Memory B cell (primary cell): ENCODE data around the gene ITPKB.

ENCODE experiments used
- ATAC-seq: fragments of 150-1000 bp; cut with Tn5 transposase; 2 replicates; pipeline ENCODE4 v1.10.0; 2021; ENCODE audit warnings: low read depth, mild to moderate bottlenecking, moderate library complexity
- DNase-seq, 2 donors: peaks; one replicate each; pipeline ENCODE4 v3.0.0; 2022; ENCODE audit warnings: low spot score in 2 of 2
- H3K27ac Mint-ChIP-seq: one replicate; pipeline ENCODE4 v1.8.0; 2022; ENCODE audit warnings: mild to moderate bottlenecking, moderate library complexity, mixed read lengths
- H3K27me3 Mint-ChIP-seq: one replicate; pipeline ENCODE4 v1.8.0; 2022; ENCODE audit warnings: mixed read lengths
- H3K36me3 Mint-ChIP-seq: one replicate; pipeline ENCODE4 v1.8.0; 2022; ENCODE audit warnings: mild to moderate bottlenecking, mixed read lengths
- H3K4me1 Mint-ChIP-seq: one replicate; pipeline ENCODE4 v1.8.0; 2022; ENCODE audit warnings: mixed read lengths
- H3K4me3 Mint-ChIP-seq: one replicate; pipeline ENCODE4 v1.8.0; 2022; ENCODE audit warnings: mild to moderate bottlenecking, moderate library complexity, mixed read lengths
- H3K9me3 Mint-ChIP-seq: one replicate; pipeline ENCODE4 v1.8.0; 2022; ENCODE audit warnings: mixed read lengths

The ITPKB gene

DNA sequence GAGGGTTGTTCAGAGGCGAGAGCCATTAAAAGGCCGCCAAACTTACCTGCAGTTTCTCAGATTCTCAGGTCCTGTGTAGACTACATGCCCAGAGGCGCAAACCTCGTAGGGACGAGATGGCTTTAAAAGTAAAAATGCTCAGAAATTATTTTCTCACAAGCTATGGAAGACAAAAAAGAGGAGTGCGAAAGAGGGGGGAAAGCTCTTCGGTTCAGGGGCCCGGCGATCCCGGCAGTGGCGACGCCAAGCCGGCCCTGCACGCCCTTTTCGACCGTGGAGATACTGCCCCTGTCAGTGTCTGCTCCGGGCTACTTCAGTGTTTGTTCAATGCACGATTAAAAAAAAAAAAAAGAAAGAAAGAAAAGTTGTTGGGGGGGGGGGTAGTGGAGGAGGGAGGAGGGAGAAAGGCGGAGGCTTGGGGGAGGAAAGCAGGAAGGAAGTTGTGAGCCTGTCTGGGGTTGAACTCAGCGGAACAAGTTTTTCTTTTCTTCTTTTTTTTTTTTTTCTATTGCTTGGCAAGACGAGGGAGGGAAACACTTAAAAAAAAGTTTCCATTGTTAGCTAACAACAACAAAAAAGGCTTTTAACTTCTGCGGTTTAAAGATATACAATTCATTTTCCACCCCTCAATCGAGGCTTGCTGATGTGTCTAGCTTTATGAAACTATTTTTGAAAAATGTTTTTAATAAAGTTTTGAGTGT, at the start of gene ITPKB:
Gene ITPKB, minus strand, starts transcription at position 288 of the 701 bp plus-strand sequence. CDS start 1,824 bp downstream, outside the sequence.
- DNase-seq (peak in 1 of 2 donors; percentile 34), ATAC-seq (peak; percentile 45)
- H3K4me3 Mint-ChIP-seq, result peak within 1 kb of the TSS; percentile 92
- H3K4me1 Mint-ChIP-seq, result peaks cover 25% of the 10 kb centered on the region
- peaks cover 8% of the 10 kb centered on the region for H3K36me3 Mint-ChIP-seq
- H3K27ac Mint-ChIP-seq, result peak within 1 kb of the TSS; percentile 82
- no peaks in the 10 kb centered on the region for H3K27me3 Mint-ChIP-seq
- H3K9me3 Mint-ChIP-seq, result no peaks in the 10 kb centered on the region

DNA sequence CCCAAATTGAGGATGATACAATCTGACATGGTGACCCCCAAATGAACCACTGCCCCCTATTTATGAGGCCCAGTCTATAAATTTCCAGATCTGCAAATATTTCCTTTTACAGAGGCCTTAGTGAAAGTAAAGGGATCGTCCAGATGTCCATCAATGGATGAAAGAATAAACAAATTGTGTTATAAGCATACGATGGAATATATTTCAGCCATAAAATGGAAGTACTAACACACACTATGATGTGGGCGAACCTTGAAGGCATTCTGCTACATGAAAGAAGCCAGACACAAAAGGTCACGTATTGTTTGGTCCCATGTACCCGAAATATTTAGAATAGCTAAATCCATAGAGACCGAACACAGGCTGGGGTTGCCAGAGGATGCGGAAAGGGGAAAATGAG, 48.6 kb upstream of the ITPKB start:
- Mint-ChIP-seq H3K4me1 (peaks cover 5% of the 10 kb centered on the region), H3K27ac (no peak overlapping the region), H3K9me3 (no peaks in the 10 kb centered on the region), H3K36me3 (no peaks in the 10 kb centered on the region), H3K27me3 (no peaks in the 10 kb centered on the region), H3K4me3 (no peak overlapping the region)
- ATAC-seq (no peak), DNase-seq (no peak)

DNA sequence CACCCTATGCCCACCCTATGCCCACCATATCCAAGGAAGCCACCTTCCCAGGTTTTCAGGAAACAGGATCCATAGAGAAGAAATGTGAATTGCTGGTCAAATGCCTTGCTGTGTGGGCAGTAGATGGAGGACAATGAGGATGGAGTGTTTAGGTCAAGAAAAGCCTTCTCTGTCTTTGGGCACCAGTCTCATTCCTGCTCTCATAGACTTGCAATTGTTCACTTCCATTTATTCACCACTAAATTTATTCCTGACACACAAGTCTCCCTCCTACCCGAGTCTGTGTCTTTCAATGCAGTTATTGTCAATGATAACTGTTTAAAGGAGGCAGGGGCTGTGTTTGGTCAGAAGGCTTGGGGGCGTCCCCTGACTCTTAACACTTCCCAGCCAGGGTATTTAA, 48.0 kb upstream of the ITPKB start:
- Mint-ChIP-seq H3K4me3 (no peak overlapping the region), H3K36me3 (no peaks in the 10 kb centered on the region), H3K27ac (no peak overlapping the region), H3K4me1 (peaks cover 5% of the 10 kb centered on the region), H3K9me3 (no peaks in the 10 kb centered on the region), H3K27me3 (no peaks in the 10 kb centered on the region)
- DNase-seq (no peak), ATAC-seq (no peak)

DNA sequence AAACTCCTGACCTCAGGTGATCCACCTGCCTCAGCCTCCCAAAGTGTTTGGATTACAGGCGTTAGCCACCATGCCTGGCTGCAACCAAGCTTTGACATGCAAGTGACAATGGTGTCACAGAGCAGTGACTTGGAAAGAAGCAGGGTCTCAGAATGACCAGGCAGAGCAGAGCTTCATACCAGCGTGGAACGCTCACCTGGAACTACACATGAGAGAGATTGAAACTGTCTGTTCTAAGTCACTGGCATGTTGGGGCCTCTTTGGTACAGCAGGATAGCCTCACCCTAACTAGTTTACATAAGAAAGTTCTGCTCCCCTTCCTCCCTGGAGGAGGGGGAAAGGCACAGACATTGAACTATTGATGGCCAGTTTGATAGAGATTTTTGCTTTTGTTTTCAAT, 47.5 kb upstream of the ITPKB start:
- no peak overlapping the region for H3K4me3 Mint-ChIP-seq
- H3K9me3 Mint-ChIP-seq, result no peaks in the 10 kb centered on the region
- no peak for DNase-seq
- H3K36me3 Mint-ChIP-seq, result no peaks in the 10 kb centered on the region
- peaks cover 5% of the 10 kb centered on the region for H3K4me1 Mint-ChIP-seq
- no peaks in the 10 kb centered on the region for H3K27me3 Mint-ChIP-seq
- H3K27ac Mint-ChIP-seq, result no peak overlapping the region
- no peak for ATAC-seq

DNA sequence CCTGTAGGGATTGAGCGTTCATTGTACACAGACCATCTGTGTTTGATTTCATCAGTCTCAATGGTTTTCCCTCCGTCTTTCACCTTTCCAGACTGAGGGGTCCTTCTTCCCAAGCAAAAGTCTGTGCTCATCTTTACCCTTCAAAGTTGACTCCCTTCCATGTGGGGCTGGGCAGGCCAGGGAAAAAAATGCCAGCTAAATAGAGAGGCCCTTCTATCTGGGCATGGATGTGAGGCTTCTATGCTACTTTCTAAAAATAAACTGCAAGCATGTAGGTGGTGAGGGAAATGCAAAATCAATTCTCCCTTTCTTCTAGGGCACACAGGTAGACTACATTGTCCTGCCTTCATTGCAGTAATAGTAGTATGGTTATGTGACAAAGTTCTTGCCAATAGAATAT, 46.7 kb upstream of the ITPKB start:
- Mint-ChIP-seq H3K27ac (no peak overlapping the region), H3K9me3 (no peaks in the 10 kb centered on the region), H3K4me1 (peaks cover 5% of the 10 kb centered on the region), H3K27me3 (no peaks in the 10 kb centered on the region), H3K4me3 (no peak overlapping the region), H3K36me3 (no peaks in the 10 kb centered on the region)
- ATAC-seq (no peak), DNase-seq (no peak)

DNA sequence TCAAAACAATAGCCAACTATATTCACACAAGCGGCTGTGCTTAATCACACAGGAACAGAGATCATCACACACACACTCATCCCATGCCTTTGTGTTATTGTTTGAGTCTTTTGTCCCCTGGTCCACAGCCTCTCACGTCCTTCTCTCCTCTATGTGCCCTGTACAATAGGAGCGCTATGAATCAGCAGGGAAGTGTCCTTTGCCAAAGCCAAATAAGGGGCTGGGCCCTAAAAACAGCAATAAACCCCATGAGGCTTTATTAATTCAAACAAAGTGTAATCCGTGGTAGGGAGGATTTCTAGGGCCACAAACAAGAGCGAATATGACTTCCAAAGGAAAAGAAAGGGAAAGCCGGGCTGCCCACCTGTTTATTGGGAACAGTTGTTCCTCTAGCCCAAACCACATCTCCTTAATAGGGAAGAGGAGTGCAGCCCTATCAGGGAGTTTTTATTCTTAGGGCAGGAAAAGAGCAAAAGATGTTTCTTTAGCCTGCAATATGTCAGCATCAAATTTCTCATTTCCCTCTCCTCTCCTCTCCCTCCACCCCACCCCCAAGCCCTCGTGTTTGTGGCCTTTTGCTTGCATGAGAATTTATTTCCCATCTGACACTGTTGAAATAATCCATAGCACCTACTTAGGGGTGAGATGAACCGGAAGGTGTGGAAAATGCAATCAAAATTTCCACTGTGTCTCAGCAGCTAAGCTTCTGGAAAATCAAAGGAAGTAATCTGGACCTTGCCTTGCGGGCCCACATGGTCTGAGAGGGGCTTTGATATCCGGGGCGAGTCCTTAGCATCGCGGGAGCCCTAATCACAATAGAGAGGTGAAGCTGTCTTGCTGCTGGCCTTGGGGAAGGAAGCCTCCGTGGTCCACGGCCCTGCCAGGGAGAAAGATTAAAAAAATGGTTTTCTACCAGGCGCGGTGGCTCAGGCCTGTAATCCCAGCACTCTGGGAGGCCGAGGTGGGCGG, 45.3 kb upstream of the ITPKB start:
- H3K27ac Mint-ChIP-seq, result no peak overlapping the region
- no peaks in the 10 kb centered on the region for H3K36me3 Mint-ChIP-seq
- DNase-seq (no peak), ATAC-seq (no peak)
- no peak overlapping the region for H3K4me3 Mint-ChIP-seq
- H3K4me1 Mint-ChIP-seq, result peaks cover 8% of the 10 kb centered on the region
- H3K27me3 Mint-ChIP-seq, result no peaks in the 10 kb centered on the region
- H3K9me3 Mint-ChIP-seq, result no peaks in the 10 kb centered on the region

DNA sequence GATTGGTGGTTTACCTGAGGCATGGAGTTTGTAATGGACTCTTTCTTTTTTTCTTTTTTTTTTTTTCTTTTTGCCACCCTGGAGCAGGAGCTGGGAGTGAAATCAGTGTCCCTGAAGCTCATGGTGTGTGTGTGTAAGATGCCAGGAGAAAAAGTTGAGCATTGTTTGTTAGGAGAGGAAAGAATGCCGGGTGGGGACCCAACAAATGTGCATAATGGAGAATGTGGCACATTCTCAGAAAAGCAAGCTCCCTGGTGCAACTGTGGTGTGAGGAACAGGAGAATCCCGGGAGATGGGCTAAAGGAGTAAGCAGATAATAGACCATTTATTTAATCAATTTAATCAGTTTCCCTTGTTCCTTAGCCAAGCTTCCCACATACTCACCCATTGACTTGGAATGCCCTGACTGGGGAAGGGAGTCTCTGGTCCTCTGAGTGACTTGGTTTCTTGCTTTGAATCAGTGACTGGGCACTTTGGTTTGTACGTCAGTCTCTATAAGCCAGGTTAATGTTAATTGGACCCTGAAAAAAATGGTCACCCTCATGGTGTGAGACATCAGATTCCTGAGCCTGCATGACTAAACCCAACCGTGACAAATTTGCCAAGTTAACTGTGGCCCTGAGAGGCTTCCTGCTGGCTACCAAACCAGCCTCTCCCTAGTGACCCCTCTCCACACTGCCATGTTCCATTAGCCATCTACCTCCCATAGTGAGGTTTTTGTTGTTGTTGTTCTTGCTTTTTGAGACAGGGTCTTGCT, 43.9 kb upstream of the ITPKB start:
- no peak overlapping the region for H3K27ac Mint-ChIP-seq
- ATAC-seq (no peak), DNase-seq (no peak)
- no peak overlapping the region for H3K4me3 Mint-ChIP-seq
- no peaks in the 10 kb centered on the region for H3K36me3 Mint-ChIP-seq
- H3K9me3 Mint-ChIP-seq, result no peaks in the 10 kb centered on the region
- no peaks in the 10 kb centered on the region for H3K27me3 Mint-ChIP-seq
- H3K4me1 Mint-ChIP-seq, result peaks cover 6% of the 10 kb centered on the region

DNA sequence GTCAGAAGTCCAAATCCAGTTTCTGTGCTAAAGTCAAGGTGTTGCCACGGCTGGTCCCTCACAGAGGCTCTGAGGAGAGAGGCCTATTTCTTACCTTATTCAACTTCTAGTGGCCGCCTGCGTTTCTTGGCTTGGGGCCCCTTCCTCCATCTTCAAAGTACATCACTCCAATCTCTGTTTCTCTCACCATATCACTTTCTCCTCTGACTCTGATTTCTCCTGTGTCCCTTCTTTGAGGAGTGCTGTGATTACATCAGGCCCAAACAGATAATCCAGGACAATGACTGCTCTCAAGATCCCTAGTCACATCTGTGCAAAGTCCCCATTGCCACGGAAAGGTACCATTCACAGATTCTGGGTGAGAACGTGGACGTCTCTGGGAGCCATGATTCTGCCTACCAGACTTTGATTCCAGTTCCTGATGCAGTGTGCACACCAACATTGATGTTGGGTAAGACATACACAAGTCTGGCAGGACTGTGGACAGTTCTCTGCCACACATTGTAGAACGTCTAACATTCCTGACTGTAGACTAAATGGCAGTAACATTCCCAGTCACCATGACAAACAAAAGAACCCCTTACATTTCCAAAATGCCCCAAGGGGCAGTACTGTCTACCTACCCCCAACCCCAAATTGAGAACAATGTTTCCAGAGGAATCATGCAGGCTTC, 43.0 kb upstream of the ITPKB start:
- DNase-seq (no peak), ATAC-seq (no peak)
- H3K27ac Mint-ChIP-seq, result no peak overlapping the region
- H3K36me3 Mint-ChIP-seq, result no peaks in the 10 kb centered on the region
- H3K27me3 Mint-ChIP-seq, result no peaks in the 10 kb centered on the region
- no peaks in the 10 kb centered on the region for H3K9me3 Mint-ChIP-seq
- peaks cover 7% of the 10 kb centered on the region for H3K4me1 Mint-ChIP-seq
- no peak overlapping the region for H3K4me3 Mint-ChIP-seq

DNA sequence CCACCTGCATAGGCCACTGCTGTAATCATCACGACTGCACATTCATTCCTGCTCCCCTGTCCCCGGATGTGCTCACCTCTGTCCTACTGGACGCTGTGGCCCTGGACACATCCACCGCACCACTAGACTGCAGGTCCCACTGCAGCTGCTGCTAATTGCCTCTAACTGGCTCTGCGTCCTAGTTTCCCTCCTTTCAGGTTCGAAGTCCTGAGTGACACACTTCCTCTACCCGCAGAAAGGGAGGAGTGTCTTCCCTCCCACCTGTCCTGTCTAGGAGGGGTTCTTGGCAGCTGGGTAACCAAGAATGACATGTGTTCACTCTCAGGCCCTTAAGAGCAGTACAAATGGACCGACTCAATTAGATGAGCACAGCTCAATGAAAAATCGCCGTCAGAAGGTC, 40.5 kb upstream of the ITPKB start:
- H3K9me3 Mint-ChIP-seq, result no peaks in the 10 kb centered on the region
- ATAC-seq, result no peak
- peaks cover 7% of the 10 kb centered on the region for H3K4me1 Mint-ChIP-seq
- H3K36me3 Mint-ChIP-seq, result no peaks in the 10 kb centered on the region
- no peaks in the 10 kb centered on the region for H3K27me3 Mint-ChIP-seq
- H3K4me3 Mint-ChIP-seq, result no peak overlapping the region
- no peak for DNase-seq
- no peak overlapping the region for H3K27ac Mint-ChIP-seq

DNA sequence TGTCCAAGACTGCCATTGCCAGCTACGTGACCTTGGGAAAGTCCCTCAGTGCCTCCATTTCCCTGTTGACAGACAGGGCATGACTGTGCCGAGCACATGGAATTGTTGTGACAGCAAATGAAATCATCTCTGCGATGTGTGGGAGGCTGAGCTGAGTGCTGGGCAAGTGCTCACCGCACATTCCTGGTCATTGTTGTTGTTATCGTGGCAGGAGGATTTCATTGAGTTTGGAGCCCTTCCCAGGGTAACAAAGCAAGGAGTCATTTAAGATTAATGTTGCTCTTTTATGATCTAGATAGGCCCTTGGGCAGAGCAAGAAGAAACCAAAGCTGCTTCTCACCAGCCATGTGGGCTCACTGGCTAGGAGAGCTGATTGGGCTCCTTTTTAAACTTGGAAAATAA, 39.6 kb upstream of the ITPKB start:
- ATAC-seq (no peak), DNase-seq (no peak)
- no peak overlapping the region for H3K27ac Mint-ChIP-seq
- H3K4me1 Mint-ChIP-seq, result peaks cover 8% of the 10 kb centered on the region
- no peak overlapping the region for H3K4me3 Mint-ChIP-seq
- no peaks in the 10 kb centered on the region for H3K27me3 Mint-ChIP-seq
- no peaks in the 10 kb centered on the region for H3K9me3 Mint-ChIP-seq
- H3K36me3 Mint-ChIP-seq, result no peaks in the 10 kb centered on the region

DNA sequence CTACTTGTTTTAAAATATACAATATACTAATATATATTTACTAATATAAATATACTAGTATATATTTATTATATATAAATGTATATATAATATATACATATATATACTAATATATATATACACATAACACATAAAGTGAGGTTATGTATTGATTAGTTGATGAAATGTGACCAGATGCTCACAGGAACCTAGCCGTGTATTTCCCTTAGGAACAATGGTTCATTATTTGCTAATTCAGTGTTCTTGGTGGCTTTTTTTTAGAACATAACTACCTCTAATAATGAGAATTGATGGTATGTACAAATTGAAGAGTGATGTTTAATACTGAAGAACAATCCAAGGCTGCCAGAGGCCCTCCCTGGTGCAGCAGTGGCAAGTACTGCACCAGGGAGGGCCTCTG, 37.9 kb upstream of the ITPKB start:
- no peak for ATAC-seq
- H3K4me1 Mint-ChIP-seq, result peaks cover 13% of the 10 kb centered on the region

DNA sequence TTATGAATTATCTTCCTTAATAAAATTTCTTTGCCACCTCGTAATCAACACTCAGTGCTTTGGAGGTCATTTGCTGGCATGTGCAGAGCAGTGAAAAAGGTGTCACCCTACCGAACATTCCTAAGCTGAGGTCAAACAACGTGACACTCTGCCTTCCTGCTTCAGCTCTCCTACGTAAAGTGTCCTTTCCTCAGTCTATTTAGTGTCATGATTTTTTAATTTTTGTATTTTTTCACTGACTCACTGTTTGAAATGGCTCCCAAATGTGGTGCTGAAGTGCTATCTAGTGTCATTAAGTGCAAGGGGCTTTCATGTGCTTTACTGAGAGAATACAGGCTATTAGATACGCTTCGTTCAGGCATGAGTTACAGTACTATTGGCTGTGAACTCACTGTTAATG, 37.0 kb upstream of the ITPKB start:
- H3K4me1 Mint-ChIP-seq, result peaks cover 13% of the 10 kb centered on the region
- no peak overlapping the region for H3K27ac Mint-ChIP-seq
- DNase-seq (no peak), ATAC-seq (no peak)
- H3K9me3 Mint-ChIP-seq, result no peaks in the 10 kb centered on the region
- no peaks in the 10 kb centered on the region for H3K36me3 Mint-ChIP-seq
- no peak overlapping the region for H3K4me3 Mint-ChIP-seq
- no peaks in the 10 kb centered on the region for H3K27me3 Mint-ChIP-seq

More for the DNA sequence above, 37.9 kb upstream of the ITPKB start:
- Mint-ChIP-seq H3K36me3 (no peaks in the 10 kb centered on the region), H3K27me3 (no peaks in the 10 kb centered on the region), H3K27ac (no peak overlapping the region), H3K4me3 (no peak overlapping the region), H3K9me3 (no peaks in the 10 kb centered on the region)
- DNase-seq, result no peak

DNA sequence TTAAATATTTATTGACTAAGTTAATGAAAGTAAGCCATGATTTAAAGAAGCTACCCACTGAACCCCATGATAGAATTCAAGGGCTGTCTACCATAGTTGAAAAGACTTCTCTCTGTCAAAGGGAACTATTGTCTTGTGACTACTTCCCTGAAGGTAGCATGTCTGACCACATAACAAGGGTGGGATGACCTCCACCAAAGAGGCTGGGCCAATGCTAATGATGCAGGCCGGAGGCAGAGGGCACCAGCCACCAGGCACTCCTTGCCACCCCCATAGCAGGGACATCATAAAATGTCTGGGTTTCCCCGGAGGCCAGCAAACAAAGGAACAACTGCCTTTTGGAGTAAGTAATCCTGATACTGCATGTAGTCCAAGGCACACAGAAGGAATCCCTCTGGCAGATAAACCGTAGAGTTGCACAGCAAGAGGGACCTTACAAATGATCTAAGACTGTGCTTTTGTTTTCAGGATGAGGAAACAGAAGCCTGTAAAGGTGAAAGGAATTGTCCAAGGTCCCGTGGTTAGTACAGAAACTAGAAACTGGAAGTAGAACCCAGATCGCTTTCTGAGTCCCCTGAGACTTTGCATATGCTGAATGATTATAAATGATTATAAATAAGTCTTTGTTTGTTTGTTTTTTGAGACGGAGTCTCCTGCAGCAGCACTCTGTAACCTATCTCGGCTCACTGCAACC, 33.5 kb upstream of the ITPKB start:
- H3K27me3 Mint-ChIP-seq, result no peaks in the 10 kb centered on the region
- peaks cover 6% of the 10 kb centered on the region for H3K4me1 Mint-ChIP-seq
- no peak overlapping the region for H3K27ac Mint-ChIP-seq
- DNase-seq (peak in 1 of 2 donors; percentile 13), ATAC-seq (peak; percentile 92)
- no peak overlapping the region for H3K4me3 Mint-ChIP-seq
- no peaks in the 10 kb centered on the region for H3K9me3 Mint-ChIP-seq
- H3K36me3 Mint-ChIP-seq, result no peaks in the 10 kb centered on the region
